ENCODE measurements around the gene SLC25A11. TPM values are rescaled to one million over a fixed set of nuclear protein-coding genes. Genes with fewer than 3 reads are reported as not detected.

The SLC25A11 gene
- total RNA-seq, 2 donors from 2014 or later, result 23.7 to 33.2 TPM

DNA sequence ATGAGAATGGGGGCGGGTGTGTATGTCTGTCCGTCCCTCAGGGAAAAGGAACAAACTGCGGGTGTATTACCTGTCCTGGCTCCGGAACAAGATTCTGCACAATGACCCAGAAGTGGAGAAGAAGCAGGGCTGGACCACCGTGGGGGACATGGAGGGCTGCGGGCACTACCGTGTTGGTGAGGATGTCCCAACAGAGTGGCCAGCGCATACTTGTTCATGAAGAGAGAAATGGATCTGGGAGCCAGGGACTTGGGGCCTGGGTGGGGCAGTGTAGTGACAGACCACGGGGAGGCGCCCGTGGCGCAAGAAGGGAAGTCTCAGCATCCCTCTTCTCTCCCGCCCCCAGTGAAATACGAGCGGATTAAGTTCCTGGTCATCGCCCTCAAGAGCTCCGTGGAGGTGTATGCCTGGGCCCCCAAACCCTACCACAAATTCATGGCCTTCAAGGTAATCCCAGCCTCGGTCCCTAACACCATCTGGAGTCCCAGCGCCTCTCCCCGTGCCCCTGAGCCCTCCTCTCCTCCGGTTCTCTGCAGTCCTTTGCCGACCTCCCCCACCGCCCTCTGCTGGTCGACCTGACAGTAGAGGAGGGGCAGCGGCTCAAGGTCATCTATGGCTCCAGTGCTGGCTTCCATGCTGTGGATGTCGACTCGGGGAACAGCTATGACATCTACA, 44.1 kb downstream of the SLC25A11 start:
- 78 to 81% methylated on average over 25 to 27 of the region's 27 CpGs for WGBS, 2 donors
- intact Hi-C loops (cut with DNase I), result loop anchor here (10.0 kb wide), 1 partner anchor 191 kb away; the partner anchor contains the start of gene PELP1
- peaks cover 0 to 19% of the 10 kb centered on the region in 2 donors for H3K36me3 ChIP-seq (replicated peaks in 1 of 2; ENCODE audit: insufficient read depth in 1 of 2, low read depth in 2 of 2)
- peaks cover 26% of the 10 kb centered on the region for H3K4me1 ChIP-seq
- H3K9me3 ChIP-seq, result no peaks in the 10 kb centered on the region
- no peaks in the 10 kb centered on the region for H3K27me3 ChIP-seq
- no peak overlapping the region for H3K4me3 ChIP-seq
- TF ChIP-seq POLR2A (IDR thresholded peaks at IDR 0.05), result no peak
- TF ChIP-seq, protein P1, sequence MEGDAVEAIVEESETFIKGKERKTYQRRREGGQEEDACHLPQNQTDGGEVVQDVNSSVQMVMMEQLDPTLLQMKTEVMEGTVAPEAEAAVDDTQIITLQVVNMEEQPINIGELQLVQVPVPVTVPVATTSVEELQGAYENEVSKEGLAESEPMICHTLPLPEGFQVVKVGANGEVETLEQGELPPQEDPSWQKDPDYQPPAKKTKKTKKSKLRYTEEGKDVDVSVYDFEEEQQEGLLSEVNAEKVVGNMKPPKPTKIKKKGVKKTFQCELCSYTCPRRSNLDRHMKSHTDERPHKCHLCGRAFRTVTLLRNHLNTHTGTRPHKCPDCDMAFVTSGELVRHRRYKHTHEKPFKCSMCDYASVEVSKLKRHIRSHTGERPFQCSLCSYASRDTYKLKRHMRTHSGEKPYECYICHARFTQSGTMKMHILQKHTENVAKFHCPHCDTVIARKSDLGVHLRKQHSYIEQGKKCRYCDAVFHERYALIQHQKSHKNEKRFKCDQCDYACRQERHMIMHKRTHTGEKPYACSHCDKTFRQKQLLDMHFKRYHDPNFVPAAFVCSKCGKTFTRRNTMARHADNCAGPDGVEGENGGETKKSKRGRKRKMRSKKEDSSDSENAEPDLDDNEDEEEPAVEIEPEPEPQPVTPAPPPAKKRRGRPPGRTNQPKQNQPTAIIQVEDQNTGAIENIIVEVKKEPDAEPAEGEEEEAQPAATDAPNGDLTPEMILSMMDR (IDR thresholded peaks at IDR 0.05), result no peak
- DNase-seq (no peak), ATAC-seq (no peak)
- no peak overlapping the region for H3K27ac ChIP-seq

DNA sequence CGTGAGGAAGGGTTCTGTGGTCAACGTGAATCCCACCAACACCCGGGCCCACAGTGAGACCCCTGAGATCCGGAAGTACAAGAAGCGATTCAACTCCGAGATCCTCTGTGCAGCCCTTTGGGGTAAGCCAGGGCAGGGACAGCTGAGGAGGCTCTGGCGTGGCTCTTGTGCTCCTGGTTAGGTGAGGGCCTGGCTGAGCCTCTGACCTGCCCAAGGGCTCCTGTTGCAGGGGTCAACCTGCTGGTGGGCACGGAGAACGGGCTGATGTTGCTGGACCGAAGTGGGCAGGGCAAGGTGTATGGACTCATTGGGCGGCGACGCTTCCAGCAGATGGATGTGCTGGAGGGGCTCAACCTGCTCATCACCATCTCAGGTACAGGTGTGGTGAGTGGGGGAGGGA, 44.7 kb downstream of the SLC25A11 start:
- H3K4me1 ChIP-seq, result peaks cover 19% of the 10 kb centered on the region
- H3K4me3 ChIP-seq, result no peak overlapping the region
- no peaks in the 10 kb centered on the region for H3K9me3 ChIP-seq
- intact Hi-C loops (cut with DNase I), result loop anchor here (10.0 kb wide), 1 partner anchor 190 kb away; the partner anchor contains the start of gene PELP1
- ATAC-seq (no peak), DNase-seq (no peak)
- H3K36me3 ChIP-seq (replicated peaks in 1 of 2; ENCODE audit: insufficient read depth in 1 of 2, low read depth in 2 of 2), result peaks cover 0 to 26% of the 10 kb centered on the region in 2 donors
- TF ChIP-seq, protein P1 (IDR thresholded peaks at IDR 0.05), result no peak
- no peak for TF ChIP-seq POLR2A (IDR thresholded peaks at IDR 0.05)
- no peak overlapping the region for H3K27ac ChIP-seq
- 91 to 93% methylated on average over 11 to 12 of the region's 13 CpGs for WGBS, 2 donors
- no peaks in the 10 kb centered on the region for H3K27me3 ChIP-seq

DNA sequence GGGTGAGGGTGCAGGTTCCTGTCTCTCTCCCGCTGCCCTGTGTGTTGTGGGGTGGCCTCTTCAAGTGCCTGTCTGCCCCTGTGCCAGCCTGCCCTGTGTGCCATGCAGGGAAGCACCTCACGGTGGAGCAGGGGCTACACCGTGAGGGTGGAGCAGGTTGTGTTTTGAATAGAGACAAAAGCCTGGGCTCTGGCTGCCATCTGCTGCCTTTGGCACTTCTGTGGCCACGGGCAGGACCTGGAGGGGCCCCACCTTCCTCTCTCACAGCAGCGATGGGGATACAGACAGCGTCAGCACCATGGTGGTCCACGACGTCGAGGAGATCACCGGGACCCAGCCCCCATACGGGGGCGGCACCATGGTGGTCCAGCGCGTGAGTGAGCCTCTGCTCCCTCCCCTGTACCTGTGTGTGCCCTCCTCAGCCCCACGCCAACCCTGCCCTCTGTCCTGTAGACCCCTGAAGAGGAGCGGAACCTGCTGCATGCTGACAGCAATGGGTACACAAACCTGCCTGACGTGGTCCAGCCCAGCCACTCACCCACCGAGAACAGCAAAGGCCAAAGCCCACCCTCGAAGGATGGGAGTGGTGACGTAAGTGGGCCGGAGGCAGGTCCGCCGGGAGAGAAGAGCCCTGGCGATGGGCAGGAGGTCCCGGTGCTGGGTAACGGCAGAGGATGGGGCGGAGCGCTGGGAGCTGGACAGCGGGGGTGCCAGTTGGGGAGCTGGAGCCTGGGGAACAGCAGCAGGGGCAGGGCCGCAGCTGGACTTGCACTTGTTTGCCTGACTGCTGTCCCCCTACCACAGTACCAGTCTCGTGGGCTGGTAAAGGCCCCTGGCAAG, 45.9 kb downstream of the SLC25A11 start:
- Histone ChIP-seq H3K27me3 (no peaks in the 10 kb centered on the region), H3K36me3 (replicated peaks in 1 of 2; ENCODE audit: insufficient read depth in 1 of 2, low read depth in 2 of 2) (peaks cover 0 to 27% of the 10 kb centered on the region in 2 donors), H3K4me3 (no peak overlapping the region), H3K4me1 (peaks cover 10% of the 10 kb centered on the region), H3K9me3 (no peaks in the 10 kb centered on the region), H3K27ac (no peak overlapping the region)
- DNase-seq (no peak), ATAC-seq (no peak)
- intact Hi-C loops (cut with DNase I), result loop anchor here (10.0 kb wide), 1 partner anchor 189 kb away; the partner anchor contains the start of gene PELP1
- TF ChIP-seq POLR2A (IDR thresholded peaks at IDR 0.05), result no peak
- TF ChIP-seq, protein P1 (IDR thresholded peaks at IDR 0.05), result no peak
- WGBS, 2 donors, result 88 to 95% methylated on average over 17 to 31 of the region's 31 CpGs

DNA sequence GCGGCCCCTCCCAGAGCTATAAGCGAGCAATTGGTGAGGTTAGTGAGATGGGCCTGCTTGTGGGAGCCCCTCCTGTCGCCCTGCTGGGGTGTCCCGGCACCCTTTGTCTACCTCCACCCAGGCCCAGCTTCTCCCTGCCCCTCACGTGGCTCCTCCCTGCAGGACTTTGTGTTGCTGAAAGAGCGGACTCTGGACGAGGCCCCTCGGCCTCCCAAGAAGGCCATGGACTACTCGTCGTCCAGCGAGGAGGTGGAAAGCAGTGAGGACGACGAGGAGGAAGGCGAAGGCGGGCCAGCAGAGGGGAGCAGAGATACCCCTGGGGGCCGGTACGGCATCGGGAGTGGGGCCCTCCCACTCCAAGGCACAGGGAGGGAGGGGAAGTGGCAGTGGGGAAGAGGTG, 46.6 kb downstream of the SLC25A11 start:
- Histone ChIP-seq H3K27me3 (no peaks in the 10 kb centered on the region), H3K36me3 (replicated peaks in 1 of 2; ENCODE audit: insufficient read depth in 1 of 2, low read depth in 2 of 2) (peaks cover 0 to 27% of the 10 kb centered on the region in 2 donors), H3K4me1 (peaks cover 3% of the 10 kb centered on the region), H3K9me3 (no peaks in the 10 kb centered on the region), H3K4me3 (no peak overlapping the region), H3K27ac (no peak overlapping the region)
- no peak for DNase-seq
- intact Hi-C loops (cut with DNase I), result loop anchor here (10.0 kb wide), 1 partner anchor 188 kb away; the partner anchor contains the start of gene PELP1
- WGBS, 2 donors, result 90 to 92% methylated on average over 18 of the region's 18 CpGs
- TF ChIP-seq, protein P1 (IDR thresholded peaks at IDR 0.05), result no peak
- TF ChIP-seq POLR2A (IDR thresholded peaks at IDR 0.05), result no peak
- no peak for ATAC-seq
